HepG2 (cell line): ENCODE measurements around the gene TXNRD3. TPM values are rescaled to one million over a fixed set of nuclear protein-coding genes. Genes with fewer than 3 reads are reported as not detected.

ENCODE experiments used
- ATAC-seq: fragments of 200-7000 bp; cut with Tn5 transposase; 3 replicates; pipeline ENCODE4 v1.9.1; 2020; ENCODE audit warnings: mild to moderate bottlenecking, moderate library complexity
- BruUV-seq: library from RNA; stranded (reverse); fragments of 400-500 nt; replicated peaks from 2 replicates; lab custom pipeline; 2021; lab: Mats Ljungman, UMichigan
- CTCF ChIA-PET: fragments of 300-600 bp; formaldehyde crosslinking; extraction: SDS; loops from one replicate; lab custom pipeline; 2021; ENCODE audit warnings: low total read pairs, inconsistent platforms, low intra/inter-chr PET ratio; lab: Yijun Ruan, JAX
- POLR2A ChIA-PET: fragments of 350-600 bp; sonication (Branson Sonifier 250); formaldehyde crosslinking; loops from one replicate; lab custom pipeline; 2020; ENCODE audit warnings: antibody characterized with exemption, inconsistent platforms; lab: Yijun Ruan, JAX
- DNase-seq: peaks from one replicate; pipeline ENCODE4 v3.0.0-alpha.2; 2015; ENCODE audit warnings: low spot score
- FAIRE-seq: peaks from 3 replicates; lab custom pipeline; 2011; peaks lifted over from hg19 to GRCh38; lab: Jason Lieb, UNC
- H2AFZ ChIP-seq: one replicate; pipeline ENCODE4 v1.6.1; 2011; ENCODE audit warnings: low read length, inconsistent platforms
- H3K27ac ChIP-seq: fragments of 300-600 bp; 3 replicates; pipeline ENCODE4 v1.8.0; 2011; ENCODE audit warnings: mixed run types, mild to moderate bottlenecking, mixed read lengths, low read length, inconsistent platforms; ENCODE audit not compliant: insufficient read depth; ENCODE audit errors: extremely low read length
- H3K27me3 ChIP-seq, 2 experiments: fragments of 200-600 bp in 1 of 2; 2 replicates in 1 of 2; 3 replicates in 1 of 2; pipeline versions ENCODE4 v1.6.0 to v1.8.0; 2011; ENCODE audit warnings: low read length in 2 of 2, mild to moderate bottlenecking in 2 of 2, moderate library complexity in 2 of 2, inconsistent platforms in 1 of 2; ENCODE audit not compliant: insufficient read depth in 2 of 2, control insufficient read depth in 1 of 2
- H3K36me3 ChIP-seq, 2 experiments: fragments of 200-600 bp in 1 of 2; replicated peaks in 1 of 2; 2 replicates in 1 of 2; 3 replicates in 1 of 2; pipeline versions ENCODE4 v1.5.1 to v1.8.0; 2011; ENCODE audit warnings: low read length in 2 of 2, inconsistent platforms in 1 of 2; ENCODE audit not compliant: insufficient read depth in 2 of 2, control insufficient read depth in 1 of 2
- H3K4me1 ChIP-seq: 2 replicates; pipeline ENCODE4 v1.5.1; 2012; ENCODE audit warnings: low read length, inconsistent platforms; ENCODE audit not compliant: insufficient read depth
- H3K4me2 ChIP-seq: 2 replicates; pipeline ENCODE4 v1.6.0; 2011; ENCODE audit warnings: low read depth, low read length, inconsistent platforms
- H3K4me3 ChIP-seq, 3 experiments: fragments of 200-600 bp in 1 of 3; sonication (generic), shearing (Covaris generic) in 1 of 3; replicated peaks in 1 of 3; 2 replicates each; pipeline ENCODE4 v1.5.1; 2011 to 2016; ENCODE audit warnings: low read length in 3 of 3, inconsistent platforms in 2 of 3, low read depth in 2 of 3, mild to moderate bottlenecking in 2 of 3, control low read depth in 1 of 3, mixed read lengths in 1 of 3; ENCODE audit not compliant: insufficient read depth in 1 of 3
- H3K79me2 ChIP-seq: one replicate; pipeline ENCODE4 v1.6.1; 2011; ENCODE audit warnings: low read length, inconsistent platforms; ENCODE audit not compliant: insufficient read depth
- H3K9ac ChIP-seq: 2 replicates; pipeline ENCODE4 v1.6.0; 2011; ENCODE audit warnings: mild to moderate bottlenecking, low read depth, low read length, inconsistent platforms; ENCODE audit not compliant: insufficient read depth
- H3K9me3 ChIP-seq: 2 replicates; pipeline ENCODE4 v1.5.1; 2012; ENCODE audit warnings: mild to moderate bottlenecking, low read length
- H4K20me1 ChIP-seq: 2 replicates; pipeline ENCODE4 v1.6.0; 2011; ENCODE audit warnings: inconsistent platforms, mild to moderate bottlenecking, low read length, moderate library complexity; ENCODE audit not compliant: insufficient read depth
- BHLHE40 ChIP-seq: IDR thresholded peaks from 2 replicates; pipeline ENCODE4 v1.6.1; 2011; ENCODE audit warnings: low read length, improper control_type of control experiment
- FIP1L1 ChIP-seq: fragments of 200-400 bp; formaldehyde crosslinking; IDR thresholded peaks from 2 replicates; pipeline ENCODE4 v1.6.1; 2018; ENCODE audit warnings: low read depth, mild to moderate bottlenecking, low read length, moderate library complexity, borderline replicate concordance; ENCODE audit not compliant: insufficient read depth
- KLF11 ChIP-seq: IDR thresholded peaks from 2 replicates; pipeline ENCODE4 v1.6.1; 2016; ENCODE audit warnings: missing compliant biosample characterization
- MYPOP ChIP-seq: sonication (generic); formaldehyde crosslinking; IDR thresholded peaks from 2 replicates; pipeline ENCODE4 v1.8.1; 2023; ENCODE audit warnings: mild to moderate bottlenecking, moderate library complexity, missing genetic modification reagents
- RBFOX2 ChIP-seq: fragments of 200-400 bp; formaldehyde crosslinking; IDR thresholded peaks from 2 replicates; pipeline ENCODE4 v1.6.1; 2017; ENCODE audit warnings: low read depth, mild to moderate bottlenecking, low read length
- RELA ChIP-seq: sonication (generic); formaldehyde crosslinking; IDR thresholded peaks from 2 replicates; pipeline ENCODE4 v1.4.0; 2020; ENCODE audit warnings: missing genetic modification reagents
- ZBTB37 ChIP-seq: sonication (generic); formaldehyde crosslinking; IDR thresholded peaks from 2 replicates; pipeline ENCODE4 v1.4.0; 2020; ENCODE audit warnings: mild to moderate bottlenecking, missing genetic modification reagents
- ZFP37 ChIP-seq: sonication (generic); formaldehyde crosslinking; IDR thresholded peaks from 2 replicates; pipeline ENCODE4 v1.4.0; 2020; ENCODE audit warnings: missing genetic modification reagents, borderline replicate concordance
- ZHX2 ChIP-seq, 2 experiments: sonication (generic) in 1 of 2; formaldehyde crosslinking in 1 of 2; IDR thresholded peaks; 2 replicates each; pipeline versions ENCODE4 v1.6.1 to v1.9.0; 2014 to 2022; ENCODE audit warnings: antibody characterized with exemption in 1 of 2, borderline replicate concordance in 1 of 2, inconsistent platforms in 1 of 2, low read depth in 1 of 2, missing genetic modification reagents in 1 of 2
- ZNF121 ChIP-seq: sonication (generic); formaldehyde crosslinking; IDR thresholded peaks from 2 replicates; pipeline ENCODE4 v1.5.0; 2020; ENCODE audit warnings: mild to moderate bottlenecking, missing genetic modification reagents
- ZNF124 ChIP-seq: sonication (generic); formaldehyde crosslinking; IDR thresholded peaks from 2 replicates; pipeline ENCODE4 v1.4.0; 2020; ENCODE audit warnings: missing genetic modification reagents
- ZNF281 ChIP-seq: sonication (generic); formaldehyde crosslinking; IDR thresholded peaks from 2 replicates; pipeline ENCODE4 v1.4.0; 2020; ENCODE audit warnings: missing genetic modification reagents, borderline replicate concordance
- ZNF484 ChIP-seq: sonication (generic); formaldehyde crosslinking; IDR thresholded peaks from 2 replicates; pipeline ENCODE4 v1.5.1; 2020; ENCODE audit warnings: mild to moderate bottlenecking, low read depth, missing genetic modification reagents, borderline replicate concordance
- ZNF777 ChIP-seq: sonication (generic); formaldehyde crosslinking; IDR thresholded peaks from 2 replicates; pipeline ENCODE4 v1.4.0; 2020; ENCODE audit warnings: missing genetic modification reagents
- WGBS: methylation state at CpG from one replicate; pipeline ENCODE4 v1.1.6; 2017; ENCODE audit warnings: low lambda C conversion rate; 5-methylcytosine and 5-hydroxymethylcytosine counted together
- in situ Hi-C: cut with HindIII; loops from 2 replicates; pipeline ENCODE4 v1.10.0; 2017; ENCODE audit warnings: low pct_unique_long_range_greater_than_20kb; ENCODE audit not compliant: extremely low pct_ligation_motif_present
- intact Hi-C: fragments of 100-400 bp; cut with micrococcal nuclease; formaldehyde crosslinking; loops from one replicate; pipeline ENCODE4 v1.10.0; 2022; ENCODE audit not compliant: unreplicated experiment
- polyA plus RNA-seq, 8 experiments: library from polyadenylated mRNA; depleted of rRNA in 3 of 8; stranded (reverse) in 7 of 8; unstranded in 1 of 8; fragments of >200 nt; fragmentation: Illumina TruSeq in 4 of 8; extraction: Trizol in 4 of 8; gene quantifications; 2 replicates each; pipeline versions ENCODE4 v1.2.1 to v1.2.3, GENCODE V29; 2011 to 2016; ENCODE audit warnings: low read depth in 4 of 8, missing spikeins in 1 of 8, mixed read lengths in 1 of 8; ENCODE audit not compliant: insufficient read depth in 1 of 8
- total RNA-seq, 5 experiments: library from RNA; depleted of rRNA; stranded (reverse); fragments of >200 nt; fragmentation: Illumina TruSeq; extraction: Trizol; gene quantifications; 2 replicates each; pipeline ENCODE4 v1.2.3, GENCODE V29; 2016; ENCODE audit warnings: low read depth in 1 of 5

Gene TXNRD3
- total and polyA plus RNA-seq, 2 of the 13 experiments (the other 11 are each of a cell fraction or from before 2014, with no cell fraction given), result 4.8 to 20.7 TPM

GRCh38 chr3:126577261-126577660 lies 77.7 kb downstream of the TXNRD3 start:
- no peak for ATAC-seq
- Histone ChIP-seq H3K4me2 (no peak overlapping the region), H2AFZ (no peak overlapping the region), H3K9me3 (no peaks in the 10 kb centered on the region), H3K27me3 (peaks cover 0 to 2% of the 10 kb centered on the region in 2 experiments; a peak in 3 of 5 replicates), H3K27ac (no peak overlapping the region), H3K79me2 (no peaks in the 10 kb centered on the region), H3K4me1 (0 out of 2 replicates have a peak, but pooled peaks cover 3% of the 10 kb centered on the region), H3K36me3 (no peaks in the 10 kb centered on the region), H3K4me3 (no peak overlapping the region), H3K9ac (no peak overlapping the region), H4K20me1 (no peaks in the 10 kb centered on the region)
- CTCF ChIA-PET, result no interaction called here
- WGBS, result 9% methylated on average over 2 of the region's 2 CpGs
- intact Hi-C loops, result no loop called here
- in situ Hi-C loops, result no loop called here
- TF ChIP-seq MYPOP (CRISPR knock-in tag), result no peak
- TF ChIP-seq ZBTB37 (CRISPR knock-in tag), result no peak
- TF ChIP-seq BHLHE40, result no peak
- TF ChIP-seq ZNF124 (CRISPR knock-in tag), result no peak
- no peak for TF ChIP-seq ZNF484 (CRISPR knock-in tag)
- TF ChIP-seq ZNF281 (CRISPR knock-in tag), result no peak
- TF ChIP-seq KLF11 (CRISPR knock-in tag), result no peak
- no peak for TF ChIP-seq FIP1L1
- TF ChIP-seq ZFP37 (CRISPR knock-in tag), result no peak
- no peak for TF ChIP-seq ZHX2 (IDR thresholded peaks at IDR 0.05; ENCODE audit: low read depth)
- TF ChIP-seq ZHX2 (CRISPR knock-in tag; IDR thresholded peaks at IDR 0.05; ENCODE audit: borderline replicate concordance), result no peak
- TF ChIP-seq RELA (CRISPR knock-in tag), result no peak
- TF ChIP-seq RBFOX2, result no peak
- no peak for TF ChIP-seq ZNF121 (CRISPR knock-in tag)
- no peak for TF ChIP-seq ZNF777
- FAIRE-seq, result no peak
- DNase-seq, result no peak
- no TSS peak for BruUV-seq
- POLR2A ChIA-PET, result no interaction called here
